Measurements from ENCODE around the gene GRIP2.

The GRIP2 gene

GRCh38 chr3:14538451-14539088, 1.6 kb downstream of the GRIP2 start:
- DNase-seq = no peak

GRCh38 chr3:14537590-14538450, 2.3 kb downstream of the GRIP2 start:
- DNase-seq = no peak

GRCh38 chr3:14536837-14537589, 3.1 kb downstream of the GRIP2 start:
- no peak for DNase-seq

GRCh38 chr3:14536055-14536815, 3.9 kb downstream of the GRIP2 start:
- no peak for DNase-seq

GRCh38 chr3:14535616-14536015, 4.5 kb downstream of the GRIP2 start:
- no peak for DNase-seq

GRCh38 chr3:14534516-14535191, 5.5 kb downstream of the GRIP2 start:
- DNase-seq = no peak

- DNase-seq = no peak
Measured at GRCh38 chr3:14533457-14533958, 6.6 kb downstream of the GRIP2 start.

- peak; percentile 11 to 54 for DNase-seq
Measured at GRCh38 chr3:14532691-14533456, 7.3 kb downstream of the GRIP2 start.

- no peak for DNase-seq
Measured at GRCh38 chr3:14531856-14532395, 8.2 kb downstream of the GRIP2 start.

- DNase-seq = no peak
Measured at GRCh38 chr3:14528081-14528480, 12.1 kb downstream of the GRIP2 start.

- no peak for DNase-seq
Measured at GRCh38 chr3:14525685-14526631, 14.2 kb downstream of the GRIP2 start.

GRCh38 chr3:14524920-14525660, 15.1 kb downstream of the GRIP2 start:
- no peak for DNase-seq

- DNase-seq = no peak
Measured at GRCh38 chr3:14524311-14524711, 15.8 kb downstream of the GRIP2 start.

- no peak for DNase-seq
Measured at GRCh38 chr3:14523792-14524191, 16.4 kb downstream of the GRIP2 start.

GRCh38 chr3:14522768-14523167, 17.4 kb downstream of the GRIP2 start:
- no peak for DNase-seq

GRCh38 chr3:14522129-14522691, 17.9 kb downstream of the GRIP2 start:
- DNase-seq = no peak

GRCh38 chr3:14521611-14522010, 18.5 kb downstream of the GRIP2 start:
- no peak for DNase-seq

GRCh38 chr3:14520967-14521366, 19.2 kb downstream of the GRIP2 start:
- no peak for DNase-seq

- no peak for DNase-seq
Measured at GRCh38 chr3:14520149-14520548, 20.0 kb downstream of the GRIP2 start.

Data from NCI-H524 (cell line).